ENCODE data around the gene TPK1. TPM values are rescaled to one million over a fixed set of nuclear protein-coding genes. Genes with fewer than 3 reads are reported as not detected.

The TPK1 gene
- total RNA-seq, 3 donors from 2014 or later = 9.2 to 10.5 (median 9.3) TPM

- no peak for DNase-seq
- no peaks in the 10 kb centered on the region for H3K27me3 Mint-ChIP-seq (ENCODE audit: low read depth)
- H3K36me3 Mint-ChIP-seq (ENCODE audit: insufficient read depth) = peaks cover 6% of the 10 kb centered on the region
- no peaks in the 10 kb centered on the region for H3K9me3 Mint-ChIP-seq
- ATAC-seq = no peak
- no peak overlapping the region for H3K4me3 Mint-ChIP-seq
- H3K4me1 Mint-ChIP-seq (ENCODE audit: low read depth) = peaks cover 4% of the 10 kb centered on the region
Observed at GRCh38 chr7:144691240-144691639, 144.6 kb downstream of the TPK1 start.

- peaks cover 12% of the 10 kb centered on the region for H3K36me3 Mint-ChIP-seq (ENCODE audit: insufficient read depth)
- no peak for ATAC-seq
- no peak overlapping the region for H3K4me3 Mint-ChIP-seq
- H3K9me3 Mint-ChIP-seq = no peaks in the 10 kb centered on the region
- H3K27me3 Mint-ChIP-seq (ENCODE audit: low read depth) = no peaks in the 10 kb centered on the region
- no peaks in the 10 kb centered on the region for H3K4me1 Mint-ChIP-seq (ENCODE audit: low read depth)
- DNase-seq = no peak
Observed at GRCh38 chr7:144682581-144683280, 153.1 kb downstream of the TPK1 start.

GRCh38 chr7:144676492-144676891 lies 159.4 kb downstream of the TPK1 start:
- Mint-ChIP-seq H3K4me3 (no peak overlapping the region), H3K36me3 (ENCODE audit: insufficient read depth) (peaks cover 4% of the 10 kb centered on the region), H3K27me3 (ENCODE audit: low read depth) (no peaks in the 10 kb centered on the region), H3K4me1 (ENCODE audit: low read depth) (no peaks in the 10 kb centered on the region), H3K9me3 (no peaks in the 10 kb centered on the region)
- ATAC-seq (no peak), DNase-seq (no peak)

- ATAC-seq (no peak), DNase-seq (no peak)
- no peaks in the 10 kb centered on the region for H3K4me1 Mint-ChIP-seq (ENCODE audit: low read depth)
- no peaks in the 10 kb centered on the region for H3K36me3 Mint-ChIP-seq (ENCODE audit: insufficient read depth)
- no peaks in the 10 kb centered on the region for H3K9me3 Mint-ChIP-seq
- H3K27me3 Mint-ChIP-seq (ENCODE audit: low read depth) = no peaks in the 10 kb centered on the region
- H3K4me3 Mint-ChIP-seq = no peak overlapping the region
Observed at GRCh38 chr7:144674550-144674949, 161.3 kb downstream of the TPK1 start.

- Mint-ChIP-seq H3K27me3 (ENCODE audit: low read depth) (no peaks in the 10 kb centered on the region), H3K36me3 (ENCODE audit: insufficient read depth) (no peaks in the 10 kb centered on the region), H3K4me1 (ENCODE audit: low read depth) (no peaks in the 10 kb centered on the region), H3K4me3 (no peak overlapping the region), H3K9me3 (no peaks in the 10 kb centered on the region)
- ATAC-seq = no peak
- DNase-seq = no peak
Observed at GRCh38 chr7:144672869-144673268, 163.0 kb downstream of the TPK1 start.

GRCh38 chr7:144671429-144671828 lies 164.4 kb downstream of the TPK1 start:
- H3K36me3 Mint-ChIP-seq (ENCODE audit: insufficient read depth) = peaks cover 6% of the 10 kb centered on the region
- no peaks in the 10 kb centered on the region for H3K9me3 Mint-ChIP-seq
- no peak overlapping the region for H3K4me3 Mint-ChIP-seq
- no peak for DNase-seq
- no peak for ATAC-seq
- no peaks in the 10 kb centered on the region for H3K27me3 Mint-ChIP-seq (ENCODE audit: low read depth)
- no peaks in the 10 kb centered on the region for H3K4me1 Mint-ChIP-seq (ENCODE audit: low read depth)

- no peaks in the 10 kb centered on the region for H3K9me3 Mint-ChIP-seq
- H3K36me3 Mint-ChIP-seq (ENCODE audit: insufficient read depth) = peaks cover 6% of the 10 kb centered on the region
- ATAC-seq (no peak), DNase-seq (no peak)
- no peak overlapping the region for H3K4me3 Mint-ChIP-seq
- no peaks in the 10 kb centered on the region for H3K27me3 Mint-ChIP-seq (ENCODE audit: low read depth)
- no peaks in the 10 kb centered on the region for H3K4me1 Mint-ChIP-seq (ENCODE audit: low read depth)
Observed at GRCh38 chr7:144670218-144670617, 165.6 kb downstream of the TPK1 start.

- no peak overlapping the region for H3K4me3 Mint-ChIP-seq
- ATAC-seq = no peak
Observed at GRCh38 chr7:144668503-144668902, 167.3 kb downstream of the TPK1 start.

GRCh38 chr7:144665689-144666381 lies 170.0 kb downstream of the TPK1 start:
- Mint-ChIP-seq H3K36me3 (ENCODE audit: insufficient read depth) (peaks cover 22% of the 10 kb centered on the region), H3K4me1 (ENCODE audit: low read depth) (no peaks in the 10 kb centered on the region), H3K27me3 (ENCODE audit: low read depth) (no peaks in the 10 kb centered on the region), H3K9me3 (peaks cover 6% of the 10 kb centered on the region), H3K4me3 (no peak overlapping the region)
- ATAC-seq (no peak), DNase-seq (no peak)

More at GRCh38 chr7:144668503-144668902, 167.3 kb downstream of the TPK1 start:
- DNase-seq = no peak
- Mint-ChIP-seq H3K9me3 (peaks cover 6% of the 10 kb centered on the region), H3K36me3 (ENCODE audit: insufficient read depth) (peaks cover 16% of the 10 kb centered on the region), H3K27me3 (ENCODE audit: low read depth) (no peaks in the 10 kb centered on the region), H3K4me1 (ENCODE audit: low read depth) (no peaks in the 10 kb centered on the region)

- Mint-ChIP-seq H3K36me3 (ENCODE audit: insufficient read depth) (peaks cover 17% of the 10 kb centered on the region), H3K4me1 (ENCODE audit: low read depth) (no peaks in the 10 kb centered on the region), H3K27me3 (ENCODE audit: low read depth) (no peaks in the 10 kb centered on the region), H3K9me3 (no peaks in the 10 kb centered on the region), H3K4me3 (no peak overlapping the region)
- ATAC-seq (no peak), DNase-seq (no peak)
Observed at GRCh38 chr7:144659211-144659610, 176.6 kb downstream of the TPK1 start.

GRCh38 chr7:144656965-144657517 lies 178.8 kb downstream of the TPK1 start:
- H3K4me1 Mint-ChIP-seq (ENCODE audit: low read depth) = peaks cover 2% of the 10 kb centered on the region
- no peaks in the 10 kb centered on the region for H3K9me3 Mint-ChIP-seq
- H3K27me3 Mint-ChIP-seq (ENCODE audit: low read depth) = no peaks in the 10 kb centered on the region
- no peak overlapping the region for H3K4me3 Mint-ChIP-seq
- DNase-seq = no peak
- ATAC-seq = no peak
- H3K36me3 Mint-ChIP-seq (ENCODE audit: insufficient read depth) = peaks cover 21% of the 10 kb centered on the region

GRCh38 chr7:144653449-144653848 lies 182.4 kb downstream of the TPK1 start:
- no peak overlapping the region for H3K4me3 Mint-ChIP-seq
- no peaks in the 10 kb centered on the region for H3K27me3 Mint-ChIP-seq (ENCODE audit: low read depth)
- peaks cover 6% of the 10 kb centered on the region for H3K9me3 Mint-ChIP-seq
- DNase-seq = no peak
- no peak for ATAC-seq
- H3K4me1 Mint-ChIP-seq (ENCODE audit: low read depth) = peaks cover 2% of the 10 kb centered on the region
- peaks cover 24% of the 10 kb centered on the region for H3K36me3 Mint-ChIP-seq (ENCODE audit: insufficient read depth)

GRCh38 chr7:144650439-144650838 lies 185.4 kb downstream of the TPK1 start:
- Mint-ChIP-seq H3K9me3 (peaks cover 6% of the 10 kb centered on the region), H3K36me3 (ENCODE audit: insufficient read depth) (peaks cover 38% of the 10 kb centered on the region), H3K4me1 (ENCODE audit: low read depth) (peaks cover 2% of the 10 kb centered on the region), H3K27me3 (ENCODE audit: low read depth) (no peaks in the 10 kb centered on the region), H3K4me3 (no peak overlapping the region)
- DNase-seq = no peak
- no peak for ATAC-seq

- peaks cover 45% of the 10 kb centered on the region for H3K36me3 Mint-ChIP-seq (ENCODE audit: insufficient read depth)
- ATAC-seq = no peak
- H3K9me3 Mint-ChIP-seq = peaks cover 6% of the 10 kb centered on the region
- H3K27me3 Mint-ChIP-seq (ENCODE audit: low read depth) = no peaks in the 10 kb centered on the region
- DNase-seq = no peak
- H3K4me1 Mint-ChIP-seq (ENCODE audit: low read depth) = peaks cover 2% of the 10 kb centered on the region
- no peak overlapping the region for H3K4me3 Mint-ChIP-seq
Observed at GRCh38 chr7:144649120-144649519, 186.7 kb downstream of the TPK1 start.
